Measurements from ENCODE around the gene TWSG1.

GRCh38 chr18:9392726-9393125 is 58.2 kb downstream of the TWSG1 start:
- no peak for TF ChIP-seq CTCF (IDR thresholded peaks at IDR 0.05)
- no peak for TF ChIP-seq POLR2A (IDR thresholded peaks at IDR 0.05)

Measured in adrenal gland (tissue), 5 donors.